Fibroblast of skin of back (primary cell): ENCODE data around the gene BEGAIN.

Experiments used
- DNase-seq: peaks from one replicate; pipeline ENCODE4 v3.0.0-alpha.2; 2013

BEGAIN gene

GRCh38 chr14:100567009-100567876 lies 20.0 kb downstream of the BEGAIN start:
- DNase-seq = no peak

DNA sequence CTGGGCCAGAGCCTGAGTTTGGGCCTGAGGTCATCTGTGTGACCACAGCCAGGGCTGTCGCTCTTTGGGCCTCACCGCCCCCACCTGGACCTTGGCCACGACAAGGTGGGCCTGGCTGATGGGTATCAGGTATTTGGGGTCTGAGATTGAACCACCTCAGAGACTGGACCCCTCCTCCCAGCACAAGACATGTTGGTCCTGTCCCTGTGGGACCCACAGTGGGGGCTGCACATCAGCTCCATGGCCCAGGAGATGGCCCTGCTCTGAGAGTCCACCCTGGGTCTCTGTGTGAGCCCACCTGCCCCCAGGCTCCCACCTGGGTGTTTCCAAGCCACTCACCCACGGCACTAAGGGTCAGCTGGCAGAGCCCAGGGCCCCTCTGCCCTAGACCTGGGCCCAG lies 20.6 kb downstream of the BEGAIN start:
- no peak for DNase-seq

GRCh38 chr14:100566119-100566518 lies 21.1 kb downstream of the BEGAIN start:
- DNase-seq = no peak

DNA sequence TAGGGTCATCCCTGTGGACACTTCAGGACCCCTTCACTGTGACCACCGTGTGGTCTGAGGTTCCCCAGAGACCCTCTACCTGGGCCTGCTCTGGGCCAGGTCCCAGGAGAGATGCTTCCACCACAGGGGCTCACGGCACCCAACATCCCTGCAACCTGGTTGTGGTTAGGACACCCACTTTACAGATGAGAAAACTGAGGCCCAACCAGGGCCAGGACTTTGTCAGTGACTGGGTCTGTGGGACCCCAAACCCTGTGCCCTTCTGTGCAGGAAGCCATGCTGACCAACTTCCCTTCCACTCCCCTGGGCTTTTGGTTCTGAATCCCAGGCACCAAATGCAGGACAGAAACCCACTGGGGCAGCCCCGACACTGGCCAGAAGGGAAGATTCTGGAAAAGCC lies 21.6 kb downstream of the BEGAIN start:
- no peak for DNase-seq

GRCh38 chr14:100564512-100564911 lies 22.7 kb downstream of the BEGAIN start:
- no peak for DNase-seq

- DNase-seq = no peak
Measured at GRCh38 chr14:100562751-100563150, 24.5 kb downstream of the BEGAIN start.

DNA sequence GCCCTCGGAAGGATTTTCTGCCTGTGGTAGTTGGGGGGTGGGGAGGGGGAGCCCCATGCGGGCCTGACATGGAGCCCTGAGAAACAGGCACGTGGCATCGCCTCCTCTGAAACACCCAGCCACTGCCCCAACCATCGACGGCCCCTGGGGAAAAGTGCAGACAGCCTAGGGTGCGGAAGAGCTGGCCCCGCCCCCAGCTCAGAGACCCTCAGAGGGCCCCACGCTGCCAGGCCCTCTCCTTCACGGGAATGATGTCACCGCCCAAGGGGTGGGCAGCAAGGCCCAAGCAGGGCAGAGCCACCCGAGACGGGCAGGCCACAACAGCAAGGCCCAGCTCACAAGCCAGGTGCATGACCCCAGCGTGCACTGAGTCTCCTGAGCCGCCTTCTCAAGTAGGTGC lies 26.2 kb downstream of the BEGAIN start:
- DNase-seq = no peak

- no peak for DNase-seq
Measured at GRCh38 chr14:100560471-100560870, 26.7 kb downstream of the BEGAIN start.

GRCh38 chr14:100559455-100559854 lies 27.8 kb downstream of the BEGAIN start:
- DNase-seq = no peak

- no peak for DNase-seq
Measured at GRCh38 chr14:100558966-100559365, 28.3 kb downstream of the BEGAIN start.

DNA sequence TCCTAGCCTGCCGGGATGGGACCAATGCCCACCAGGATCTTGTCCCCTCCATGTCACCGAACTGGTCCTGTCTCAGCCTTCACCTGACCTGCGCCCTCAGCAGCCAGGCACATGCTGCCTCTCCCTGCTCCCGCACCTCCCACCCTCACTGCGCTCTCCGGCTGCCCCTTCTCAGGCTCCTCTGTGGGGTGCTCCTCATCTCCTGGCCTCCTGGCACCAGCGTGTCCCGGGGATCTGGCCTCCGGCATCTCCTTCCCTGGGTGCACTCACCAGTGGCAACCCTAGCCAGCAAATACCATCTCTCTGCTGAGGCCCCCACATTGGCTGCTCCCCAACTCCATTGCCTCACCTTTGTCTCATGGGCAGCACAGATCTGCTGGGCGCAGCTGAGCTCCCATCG lies 29.0 kb downstream of the BEGAIN start:
- DNase-seq = no peak

DNA sequence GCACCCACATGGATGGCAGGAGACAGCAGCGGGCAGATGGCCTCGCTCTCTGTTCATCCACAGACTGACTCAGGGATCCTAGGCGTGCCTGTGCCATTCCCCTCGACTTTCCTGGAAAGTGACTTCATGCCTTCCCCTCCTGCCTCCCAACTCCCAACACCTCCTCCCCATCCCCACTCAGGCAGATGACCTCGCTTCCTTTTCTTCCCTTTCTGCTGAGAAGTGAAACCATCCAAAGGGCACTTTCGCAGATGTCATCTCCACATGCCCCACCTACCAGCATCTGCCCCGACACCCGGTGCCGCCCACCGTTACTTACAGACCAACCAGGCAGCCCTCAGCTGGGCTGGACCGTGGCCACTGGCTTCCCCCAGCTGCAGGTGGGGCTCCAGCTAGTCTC lies 29.6 kb downstream of the BEGAIN start:
- DNase-seq = peak; percentile 30

DNA sequence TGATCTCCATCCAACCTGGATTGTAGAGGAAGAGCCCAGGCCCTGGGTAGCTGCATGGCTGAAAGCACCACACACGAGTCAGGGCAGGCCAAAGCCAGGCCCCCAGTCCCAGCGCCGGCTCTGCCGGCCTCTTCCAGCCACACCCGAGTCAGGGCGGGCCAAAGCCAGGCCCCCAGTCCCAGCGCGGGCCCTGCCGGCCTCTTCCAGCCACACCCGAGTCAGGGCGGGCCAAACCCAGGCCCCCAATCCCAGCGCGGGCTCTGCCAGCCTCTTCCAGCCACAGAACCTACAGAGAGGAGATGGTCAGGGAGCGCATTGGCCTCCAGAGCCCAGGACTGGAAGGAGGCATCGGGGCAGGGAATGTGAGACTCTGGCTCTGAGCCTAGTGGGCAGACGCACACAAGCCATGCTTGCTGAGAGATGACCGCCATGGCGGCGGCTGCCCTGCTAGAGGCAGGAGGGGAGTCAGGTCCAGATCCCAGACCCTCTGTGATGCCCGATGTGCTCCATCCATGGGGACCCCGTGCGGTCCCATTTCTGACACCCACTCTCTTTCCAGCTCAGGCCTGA lies 30.2 kb downstream of the BEGAIN start:
- DNase-seq = no peak

- no peak for DNase-seq
Measured at GRCh38 chr14:100556140-100556475, 31.1 kb downstream of the BEGAIN start.

DNA sequence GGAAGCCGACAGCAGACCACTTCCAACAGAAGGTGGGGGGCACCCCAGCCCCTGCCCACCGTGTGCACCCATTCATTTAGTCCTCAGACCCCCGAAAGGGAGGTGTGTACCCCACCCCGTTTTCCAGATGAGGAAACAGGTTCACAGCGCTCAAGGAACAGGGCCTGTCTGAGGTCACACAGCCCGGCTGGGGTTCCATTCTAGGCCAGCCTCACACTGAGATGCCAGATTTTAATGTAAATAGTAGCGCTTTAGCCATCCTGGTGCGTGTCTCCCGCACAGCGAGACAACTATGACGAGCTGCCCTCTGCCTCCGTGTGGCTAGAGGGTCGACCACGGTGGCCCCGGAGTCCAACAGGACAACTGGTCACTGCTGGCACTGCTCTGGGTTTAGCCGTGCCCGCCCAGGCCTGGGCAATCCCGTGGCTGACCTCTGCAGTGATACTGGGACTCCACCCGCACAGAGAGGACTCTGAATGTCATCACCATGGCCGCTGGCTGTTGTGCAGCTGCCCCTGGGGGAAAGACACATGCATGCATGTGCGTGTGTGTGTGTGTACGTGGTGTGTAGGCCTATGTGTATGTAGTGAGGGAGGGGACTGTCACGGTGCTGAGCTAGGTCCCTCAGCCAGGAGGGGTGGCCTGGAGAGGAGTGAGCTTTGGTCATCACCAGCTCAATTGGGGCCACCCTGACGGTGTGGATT lies 31.6 kb downstream of the BEGAIN start:
- DNase-seq = no peak

DNA sequence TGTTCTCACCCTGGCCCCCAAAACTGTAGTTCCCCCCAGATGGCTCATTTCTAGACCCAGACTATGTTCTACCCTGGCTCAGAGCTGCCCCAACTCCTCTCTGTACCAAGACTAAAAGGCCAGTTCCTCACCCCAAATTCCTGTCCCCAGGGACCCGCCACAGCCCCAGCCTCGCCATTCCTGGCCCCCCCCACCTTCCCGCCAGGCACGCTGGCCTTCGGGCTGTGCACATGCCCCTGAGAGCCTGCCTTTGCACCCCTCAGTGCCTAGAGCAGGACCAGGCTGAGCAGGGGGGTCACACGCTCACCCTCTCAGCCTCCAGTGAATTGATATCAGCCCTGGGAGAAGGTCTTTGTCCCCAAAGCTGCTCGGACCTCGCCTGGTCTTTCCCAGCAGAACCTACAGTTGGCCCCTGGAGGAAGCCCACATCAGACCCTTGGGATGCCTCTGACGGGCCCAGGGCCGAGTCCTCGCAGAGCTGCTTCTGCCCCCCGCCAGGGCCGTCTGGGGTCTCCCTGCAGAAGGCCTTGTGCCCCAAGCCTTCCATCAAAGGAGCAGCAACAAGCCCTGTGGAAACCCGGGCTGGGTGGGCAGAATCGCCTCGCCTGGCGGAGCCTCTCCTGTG lies 32.4 kb downstream of the BEGAIN start:
- DNase-seq = no peak

DNA sequence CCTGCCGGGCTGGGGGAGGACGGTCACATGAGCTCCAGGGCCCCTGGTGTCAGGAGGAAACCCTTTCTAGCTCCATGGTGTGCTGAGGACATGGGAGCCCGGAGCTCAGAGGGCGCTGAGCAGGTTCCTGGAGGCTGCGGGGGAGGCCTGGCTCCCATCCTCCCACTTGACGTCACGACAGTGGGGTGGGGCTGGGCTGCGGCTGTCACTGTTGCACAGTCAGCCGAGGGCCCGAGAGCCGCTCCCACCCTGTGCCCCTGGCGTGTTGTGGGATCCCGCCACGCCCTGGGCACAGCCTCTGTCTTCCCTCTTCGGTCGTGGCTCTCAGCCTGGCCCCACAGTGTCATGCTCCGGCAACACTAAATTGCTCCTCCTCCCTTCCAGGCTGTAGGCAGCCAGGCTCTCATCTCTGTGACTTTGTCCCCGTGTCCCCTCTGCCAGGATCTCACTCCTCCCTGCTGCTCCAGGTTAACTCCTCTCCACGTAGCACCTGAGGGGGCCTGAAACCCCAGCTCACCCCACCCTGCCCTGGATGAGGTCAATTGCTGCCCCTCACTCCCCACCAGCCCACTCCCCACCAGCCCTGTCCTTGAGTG lies 33.0 kb downstream of the BEGAIN start:
- no peak for DNase-seq

- no peak for DNase-seq
Measured at GRCh38 chr14:100553471-100553870, 33.7 kb downstream of the BEGAIN start.

DNA sequence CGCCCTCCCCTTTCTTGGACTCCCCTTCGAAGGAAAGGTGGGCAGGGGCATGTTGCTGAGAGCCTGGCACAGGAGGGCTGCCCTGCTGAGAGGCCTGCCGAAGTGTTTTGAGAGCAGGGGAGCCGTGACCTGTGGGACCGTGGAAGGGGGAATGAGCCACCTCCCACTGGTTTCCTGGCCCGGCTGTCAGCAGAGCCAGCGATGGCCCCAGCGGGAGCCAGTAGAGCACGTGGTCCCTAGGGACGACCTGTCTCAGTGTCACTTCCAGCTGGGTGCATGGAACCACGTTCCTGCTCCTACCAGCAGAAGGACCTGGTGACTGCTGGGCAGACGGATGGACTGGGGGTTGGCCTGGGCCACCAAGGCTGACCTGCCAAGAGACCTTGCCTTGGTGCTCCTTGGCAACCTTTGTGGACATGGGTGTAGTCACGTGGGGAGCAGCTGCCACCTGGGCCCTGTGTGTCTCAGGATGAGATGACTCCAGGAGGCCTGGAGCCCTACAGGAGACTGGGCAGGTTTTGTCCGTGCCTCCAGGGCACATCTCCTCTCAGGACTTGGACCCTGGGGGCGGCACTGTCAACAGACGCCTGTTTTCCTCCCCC lies 34.6 kb downstream of the BEGAIN start:
- DNase-seq = no peak

- DNase-seq = no peak
Measured at GRCh38 chr14:100551056-100551455, 36.2 kb downstream of the BEGAIN start.

GRCh38 chr14:100549834-100550625 lies 37.2 kb downstream of the BEGAIN start:
- DNase-seq = no peak

DNA sequence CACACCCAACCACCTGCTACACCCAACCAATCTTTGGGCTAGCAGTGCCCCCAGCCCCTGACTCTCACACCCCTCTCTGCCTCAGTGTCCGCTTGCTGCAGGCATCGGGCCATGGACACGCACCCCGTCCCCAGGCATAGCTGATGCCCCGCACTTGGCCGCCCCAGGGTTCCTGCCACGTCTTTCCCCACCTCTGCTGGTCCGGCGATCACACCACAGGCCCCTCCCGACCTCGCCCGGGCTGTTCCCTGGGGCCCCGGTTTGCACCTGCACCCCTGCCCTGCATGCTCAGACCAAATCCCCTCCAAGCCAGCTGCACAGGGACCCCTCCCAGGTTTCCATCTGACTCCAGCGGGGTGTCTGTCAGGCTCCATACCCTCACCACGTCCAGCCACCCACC lies 38.3 kb downstream of the BEGAIN start:
- no peak for DNase-seq
